Hematopoietic multipotent progenitor cell (in vitro differentiated cells): ENCODE results near the gene CSAG2. TPM values are rescaled to one million over a fixed set of nuclear protein-coding genes. Genes with fewer than 3 reads are reported as not detected.

Experiments
- DNase-seq, 3 donors: peaks; one replicate each; pipeline ENCODE4 v3.0.0-alpha.2; 2011 to 2015; ENCODE audit warnings: low read depth in 2 of 3, low spot score in 2 of 3
- total RNA-seq: library from RNA; depleted of rRNA; stranded (reverse); fragments of >200 nt; gene quantifications from one replicate; pipeline ENCODE4 v1.2.3, GENCODE V29; 2012

Gene CSAG2
- total RNA-seq, 1 donor = not detected

GRCh38 chrX:152674135-152674534, 34.9 kb downstream of the CSAG2 start:
- no peak for DNase-seq

GRCh38 chrX:152663086-152663485, 46.0 kb downstream of the CSAG2 start:
- no peak for DNase-seq

- no peak for DNase-seq
Measured at GRCh38 chrX:152658302-152658701, 50.8 kb downstream of the CSAG2 start.

Other genes with a start within 250 kb of the CSAG2 start
- under 0.01 TPM for gene GABRQ, start 71.4 kb downstream of the CSAG2 start, total RNA-seq
- not detected for gene MAGEA3, start 10.5 kb downstream of the CSAG2 start, total RNA-seq
- gene MAGEA2B, start 5.4 kb upstream of the CSAG2 start, total RNA-seq = not detected
- gene CSAG1, start 24.4 kb upstream of the CSAG2 start, total RNA-seq = not detected
- not detected for gene MAGEA12, start 24.5 kb upstream of the CSAG2 start, total RNA-seq
- not detected for gene MAGEA2, start 44.6 kb upstream of the CSAG2 start, total RNA-seq
- not detected for gene CSAG3, start 49.9 kb upstream of the CSAG2 start, total RNA-seq
- gene MAGEA6, start 60.4 kb upstream of the CSAG2 start, total RNA-seq = not detected
- 5.4 TPM for gene CETN2, start 121.5 kb upstream of the CSAG2 start, total RNA-seq
- 11.6 TPM for gene NSDHL, start 121.8 kb upstream of the CSAG2 start, total RNA-seq
- 20.5 TPM for gene ZNF185, start 188.8 kb upstream of the CSAG2 start, total RNA-seq